ENCODE data around the gene CST1.
"Not testable (repeated sequence)": the region's sequence is repeated elsewhere in the genome, so short reads cannot be mapped to it uniquely, and the experiment has no call there.

Gene CST1, protein sequence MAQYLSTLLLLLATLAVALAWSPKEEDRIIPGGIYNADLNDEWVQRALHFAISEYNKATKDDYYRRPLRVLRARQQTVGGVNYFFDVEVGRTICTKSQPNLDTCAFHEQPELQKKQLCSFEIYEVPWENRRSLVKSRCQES

DNA sequence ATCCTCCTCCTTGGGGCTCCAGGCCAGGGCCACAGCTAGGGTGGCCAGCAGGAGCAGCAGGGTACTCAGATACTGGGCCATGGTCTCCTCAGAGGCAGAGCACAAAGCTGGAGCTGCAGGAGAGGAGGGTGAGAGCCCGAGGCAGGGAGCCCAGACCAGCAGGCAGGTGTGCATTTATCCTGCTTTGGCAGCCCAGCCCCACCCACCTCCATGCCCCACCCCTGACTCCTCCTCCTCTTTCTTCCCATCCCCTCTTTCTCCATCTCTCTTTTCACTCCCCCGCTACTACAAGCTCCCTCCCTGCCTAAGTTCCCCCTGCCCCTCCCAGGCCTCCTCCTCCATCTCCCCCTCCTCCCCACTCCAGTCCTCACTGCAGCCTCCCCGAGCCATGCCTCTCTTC lies at the start of gene CST1:
Gene CST1 (minus strand): TSS at position 150 of the 400 bp plus-strand sequence. CDS start 69 bp downstream, at position 81.
- in situ Hi-C loops (cut with MboI; ENCODE audit: low sequenced_read_pairs), result not testable (repeated sequence)

DNA sequence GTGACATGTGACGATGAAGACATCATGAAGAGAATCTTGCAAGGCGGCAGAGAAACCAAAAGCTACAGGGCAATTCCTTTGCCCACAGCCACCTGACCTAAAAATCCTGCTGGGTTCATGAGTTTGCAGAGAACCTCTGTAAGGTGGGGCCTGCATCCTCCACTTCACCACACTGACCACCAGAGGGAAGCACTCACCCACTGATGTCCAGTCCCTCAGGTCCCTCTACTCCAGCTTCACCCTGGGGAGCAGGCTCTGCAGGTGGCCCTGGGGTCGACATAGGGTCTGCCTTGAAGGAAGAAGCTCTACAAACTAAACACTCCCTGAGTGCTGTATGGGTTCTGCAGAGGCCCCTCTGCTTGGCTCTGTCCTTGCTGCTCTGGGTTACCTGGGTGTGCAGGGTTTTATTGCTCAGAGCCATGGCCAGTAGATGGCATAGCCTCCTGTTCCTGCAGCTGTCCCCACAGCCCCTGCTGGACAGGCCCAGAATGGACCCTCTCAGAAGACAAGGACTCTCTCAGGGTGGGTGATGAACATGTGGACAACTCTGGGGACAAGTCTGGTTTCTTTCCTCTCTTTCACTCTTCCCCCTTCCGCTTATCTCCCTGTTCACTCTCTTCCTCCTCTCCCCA lies 48.6 kb upstream of the CST1 start:
- in situ Hi-C loops (cut with MboI; ENCODE audit: low sequenced_read_pairs), result not testable (repeated sequence)

- in situ Hi-C loops (cut with MboI; ENCODE audit: low sequenced_read_pairs), result no loop called here
These were observed 44.8 kb upstream of the CST1 start for GRCh38 chr20:23795526-23795925.

DNA sequence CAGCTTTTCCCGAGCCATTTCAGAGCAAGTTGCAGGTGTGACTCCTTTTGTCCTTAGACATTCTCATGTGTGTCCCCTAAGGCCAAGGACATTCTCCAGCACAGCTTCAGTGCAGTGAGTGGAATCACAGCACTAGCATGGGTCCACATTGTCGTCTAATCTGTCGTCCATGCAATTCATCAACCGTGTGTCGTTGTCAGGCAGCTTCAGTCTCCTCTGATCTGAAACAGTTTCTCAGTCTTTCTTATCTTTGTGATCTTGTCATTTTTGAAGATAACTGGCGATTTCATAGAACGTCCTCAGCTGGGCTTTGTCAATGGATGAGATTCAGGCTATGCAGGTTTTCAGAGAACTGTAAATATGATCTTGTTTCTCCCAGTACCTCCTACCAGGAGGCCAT lies 44.1 kb upstream of the CST1 start:
- in situ Hi-C loops (cut with MboI; ENCODE audit: low sequenced_read_pairs), result no loop called here

DNA sequence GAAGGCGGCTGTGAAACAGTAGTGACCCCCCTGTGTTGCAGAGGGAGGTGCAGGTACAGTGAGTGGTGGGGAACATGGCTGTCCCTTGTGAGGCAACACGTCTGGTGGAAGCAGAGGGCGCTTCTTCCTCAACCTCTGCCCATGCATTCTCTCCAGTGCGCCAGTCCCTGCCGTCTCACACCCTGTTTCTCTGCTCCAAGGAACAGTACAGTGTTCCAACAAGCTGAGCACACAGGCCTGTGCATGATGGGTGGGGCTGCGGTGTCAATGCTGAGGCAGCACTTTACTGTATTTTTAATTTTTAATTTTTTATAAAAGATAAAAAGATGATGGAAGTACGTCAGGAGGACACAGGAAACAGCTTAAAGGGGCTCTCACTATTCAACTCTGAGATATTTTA lies 43.3 kb upstream of the CST1 start:
- in situ Hi-C loops (cut with MboI; ENCODE audit: low sequenced_read_pairs), result no loop called here

DNA sequence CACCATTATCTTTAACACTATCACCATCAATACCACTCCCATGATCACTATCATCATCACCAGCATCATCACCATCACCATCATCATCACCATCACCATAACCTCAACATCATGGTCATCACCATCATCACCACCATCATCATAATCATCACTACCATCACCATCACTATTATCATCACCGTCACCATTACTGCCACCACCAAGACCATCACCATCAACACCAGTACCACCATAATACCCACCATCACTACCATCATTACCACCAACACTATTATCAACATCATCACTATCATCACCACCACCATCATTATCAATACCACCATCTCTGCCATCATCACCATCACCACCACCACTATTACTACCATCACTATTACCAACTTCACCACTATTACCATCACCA lies 32.7 kb upstream of the CST1 start:
- in situ Hi-C loops (cut with MboI; ENCODE audit: low sequenced_read_pairs), result no loop called here

DNA sequence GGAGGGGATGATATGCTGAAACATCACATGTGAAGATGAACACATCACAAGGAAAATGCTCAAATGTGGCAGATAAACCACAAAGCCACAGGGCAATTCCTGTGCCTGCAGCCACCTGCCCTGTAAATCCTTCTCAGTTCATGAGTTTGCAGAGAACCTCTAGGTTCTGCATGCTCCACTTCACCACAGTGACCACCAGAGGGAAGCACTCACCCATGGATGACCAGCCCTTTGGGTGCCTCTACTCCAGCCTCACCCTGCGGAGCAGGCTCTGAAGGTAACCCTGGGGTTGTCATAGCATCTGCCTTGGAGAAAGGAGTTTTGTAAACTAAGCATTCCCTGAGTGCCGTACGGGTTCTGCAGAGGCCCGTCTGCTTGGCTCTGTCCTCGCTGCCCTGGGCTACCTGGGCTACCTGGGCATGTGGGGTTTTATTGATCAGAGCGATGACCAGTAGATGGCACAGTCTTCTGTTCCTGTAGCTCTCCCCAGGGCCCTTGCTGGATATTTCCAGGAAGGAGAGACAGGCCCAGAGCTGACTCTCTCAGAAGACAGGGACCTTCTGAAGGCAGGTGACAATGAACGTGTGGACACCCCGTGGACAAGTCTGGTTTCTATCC lies 31.7 kb upstream of the CST1 start:
- in situ Hi-C loops (cut with MboI; ENCODE audit: low sequenced_read_pairs), result no loop called here

DNA sequence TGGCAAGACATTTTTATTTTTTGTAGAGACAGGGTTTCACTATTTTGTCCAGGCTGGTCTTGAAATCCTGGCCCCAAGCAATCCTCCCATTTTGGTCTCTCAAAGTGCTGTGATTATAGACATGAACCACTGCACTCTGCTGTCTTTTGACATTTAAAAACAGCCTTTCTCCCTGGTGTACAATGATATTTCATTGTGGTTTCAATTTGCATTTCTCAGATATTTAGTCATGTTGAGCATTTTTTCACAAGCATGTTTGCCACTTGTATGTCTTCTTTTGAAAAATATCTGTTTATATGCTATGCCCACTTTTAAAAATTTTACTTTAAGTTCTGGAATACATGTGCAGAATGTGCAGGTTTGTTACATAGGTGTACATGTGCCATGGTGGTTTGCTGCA lies 27.9 kb upstream of the CST1 start:
- in situ Hi-C loops (cut with MboI; ENCODE audit: low sequenced_read_pairs), result not testable (repeated sequence)

- in situ Hi-C loops (cut with MboI; ENCODE audit: low sequenced_read_pairs), result not testable (repeated sequence)
These were observed 26.6 kb upstream of the CST1 start for GRCh38 chr20:23777380-23777779.

DNA sequence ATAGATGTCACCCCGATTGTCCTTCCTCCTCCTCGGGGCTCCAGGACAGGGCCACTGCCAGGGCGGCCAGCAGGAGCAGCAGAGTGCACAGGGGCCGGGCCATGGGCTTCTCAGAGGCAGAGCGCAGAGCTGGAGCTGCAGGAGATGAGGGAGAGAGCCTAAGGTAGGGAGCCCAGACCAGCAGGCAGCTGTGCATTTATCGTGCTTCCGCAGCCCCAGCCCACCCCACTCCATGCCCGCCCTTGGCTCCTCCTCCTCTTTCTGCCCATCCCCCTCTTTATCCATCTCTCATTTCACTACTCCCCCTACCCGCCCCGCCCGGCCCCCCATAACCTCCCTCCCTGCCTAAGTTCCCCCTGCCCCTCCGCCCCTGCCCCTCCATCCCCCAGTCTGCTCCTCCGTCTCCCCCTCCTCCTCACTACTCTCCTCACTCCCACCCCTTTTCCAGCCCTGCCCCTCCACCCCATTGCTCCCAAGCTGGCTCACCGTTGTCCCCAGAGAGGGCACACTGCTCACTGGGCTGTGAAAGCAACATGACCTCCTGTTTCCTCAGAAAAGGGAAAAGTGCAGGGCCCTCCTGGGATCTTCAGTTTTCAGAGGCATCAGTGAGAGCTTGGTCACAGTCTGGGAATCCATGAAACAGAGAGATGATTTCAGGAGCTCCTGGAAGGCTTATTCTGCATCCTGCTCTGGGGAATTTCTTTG lies 25.5 kb upstream of the CST1 start:
- in situ Hi-C loops (cut with MboI; ENCODE audit: low sequenced_read_pairs), result no loop called here

GRCh38 chr20:23774081-23774480 lies 23.3 kb upstream of the CST1 start:
- in situ Hi-C loops (cut with MboI; ENCODE audit: low sequenced_read_pairs), result no loop called here

DNA sequence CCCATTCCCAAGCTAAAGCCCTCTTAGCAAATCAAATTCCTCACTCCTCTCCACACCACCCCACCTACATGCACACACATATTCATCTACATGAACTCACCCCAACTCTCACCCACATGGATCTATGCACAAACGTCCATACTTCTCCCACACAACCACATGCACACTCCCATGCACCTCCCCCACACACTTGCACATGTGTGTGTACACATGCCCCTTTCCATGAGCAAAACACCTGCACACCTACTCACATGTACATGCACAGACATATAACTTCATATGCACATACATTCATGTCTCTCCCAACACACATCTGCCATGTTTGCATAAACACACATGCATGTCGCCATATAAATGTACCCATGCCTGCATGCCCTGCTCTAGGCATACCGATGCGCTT lies 22.8 kb upstream of the CST1 start:
- in situ Hi-C loops (cut with MboI; ENCODE audit: low sequenced_read_pairs), result no loop called here

DNA sequence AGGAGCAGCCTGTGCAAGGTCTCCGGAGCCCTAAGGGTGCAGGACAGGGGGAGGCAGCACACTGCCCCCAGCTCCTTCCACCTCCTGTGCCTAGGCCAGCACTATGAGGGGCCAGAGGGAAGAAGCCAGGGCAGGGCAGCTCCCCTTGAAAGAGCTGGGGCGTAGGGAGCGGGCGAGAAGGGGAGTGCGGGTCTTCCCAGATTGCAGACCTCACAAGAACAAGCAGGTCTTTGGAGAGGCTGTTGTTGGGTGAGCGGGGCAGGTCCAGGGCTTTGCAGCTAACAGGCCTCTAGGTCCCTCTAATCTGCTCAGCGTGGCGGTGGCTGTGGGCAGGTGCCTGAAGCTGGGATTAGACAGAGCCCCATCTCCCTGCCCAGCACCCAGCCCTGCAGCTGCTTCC lies 22.4 kb upstream of the CST1 start:
- in situ Hi-C loops (cut with MboI; ENCODE audit: low sequenced_read_pairs), result no loop called here

DNA sequence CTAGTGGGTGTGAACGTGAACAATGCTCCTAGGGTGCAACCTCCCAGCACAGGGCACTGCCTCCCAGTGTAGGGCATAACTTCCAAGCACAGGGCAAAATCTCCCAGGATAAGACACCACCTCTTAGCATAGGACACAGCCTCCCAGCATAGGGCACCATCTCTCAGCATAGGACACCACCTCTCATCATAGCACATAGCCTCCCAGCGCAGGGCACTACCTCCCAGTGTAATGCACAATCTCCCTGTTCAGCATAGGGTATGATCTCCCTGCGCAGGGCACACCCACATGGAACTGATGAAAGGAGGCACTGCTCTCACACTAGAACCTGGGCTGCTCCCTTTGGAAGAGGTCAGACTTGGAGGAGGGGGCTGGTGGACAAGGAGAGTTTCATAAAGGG lies 21.3 kb upstream of the CST1 start:
- in situ Hi-C loops (cut with MboI; ENCODE audit: low sequenced_read_pairs), result no loop called here

- in situ Hi-C loops (cut with MboI; ENCODE audit: low sequenced_read_pairs), result no loop called here
These were observed 19.6 kb upstream of the CST1 start for GRCh38 chr20:23770384-23770783.

- in situ Hi-C loops (cut with MboI; ENCODE audit: low sequenced_read_pairs), result not testable (repeated sequence)
These were observed 17.8 kb upstream of the CST1 start for GRCh38 chr20:23768520-23768919.

GRCh38 chr20:23766531-23766930 lies 15.8 kb upstream of the CST1 start:
- in situ Hi-C loops (cut with MboI; ENCODE audit: low sequenced_read_pairs), result no loop called here

DNA sequence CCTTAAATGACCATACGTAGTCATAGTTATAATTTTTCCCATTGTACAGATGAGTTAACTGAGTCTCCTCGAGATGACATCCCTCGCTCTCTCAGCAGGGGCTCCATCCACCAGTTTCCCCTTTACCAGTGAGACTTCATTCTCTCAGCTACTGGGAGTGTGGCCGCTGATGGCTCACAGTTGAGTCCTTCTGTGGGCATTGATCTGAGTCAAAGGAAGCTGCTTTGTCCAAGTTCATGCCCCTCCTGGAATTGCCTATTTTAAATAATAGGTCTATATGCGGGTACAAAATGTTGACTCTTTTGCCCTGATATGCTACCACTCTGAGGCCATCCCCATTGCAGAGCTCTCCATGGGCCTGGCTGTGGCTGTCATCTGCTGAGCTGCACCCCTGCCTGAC lies 14.8 kb upstream of the CST1 start:
- in situ Hi-C loops (cut with MboI; ENCODE audit: low sequenced_read_pairs), result no loop called here

GRCh38 chr20:23764630-23765029 lies 13.9 kb upstream of the CST1 start:
- in situ Hi-C loops (cut with MboI; ENCODE audit: low sequenced_read_pairs), result not testable (repeated sequence)

DNA sequence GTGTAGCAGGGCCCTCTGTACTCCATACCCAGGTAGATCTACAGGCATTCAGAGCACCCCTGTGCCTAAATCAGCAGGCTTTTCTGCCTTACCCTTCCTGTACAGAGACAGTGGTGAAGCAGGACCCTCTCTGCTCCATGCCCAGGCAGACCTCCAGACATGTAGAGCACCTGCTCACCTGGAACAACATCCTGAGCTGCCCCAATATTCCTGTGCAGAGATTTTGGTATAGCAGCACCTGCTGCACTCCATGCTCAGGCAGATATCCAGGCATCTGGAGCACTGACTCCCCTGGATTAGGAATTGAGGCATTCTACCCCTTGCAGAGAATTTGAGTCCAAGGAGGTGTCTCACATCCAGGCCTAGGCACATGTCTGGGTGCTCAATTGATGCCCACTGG lies 12.6 kb upstream of the CST1 start:
- in situ Hi-C loops (cut with MboI; ENCODE audit: low sequenced_read_pairs), result no loop called here

DNA sequence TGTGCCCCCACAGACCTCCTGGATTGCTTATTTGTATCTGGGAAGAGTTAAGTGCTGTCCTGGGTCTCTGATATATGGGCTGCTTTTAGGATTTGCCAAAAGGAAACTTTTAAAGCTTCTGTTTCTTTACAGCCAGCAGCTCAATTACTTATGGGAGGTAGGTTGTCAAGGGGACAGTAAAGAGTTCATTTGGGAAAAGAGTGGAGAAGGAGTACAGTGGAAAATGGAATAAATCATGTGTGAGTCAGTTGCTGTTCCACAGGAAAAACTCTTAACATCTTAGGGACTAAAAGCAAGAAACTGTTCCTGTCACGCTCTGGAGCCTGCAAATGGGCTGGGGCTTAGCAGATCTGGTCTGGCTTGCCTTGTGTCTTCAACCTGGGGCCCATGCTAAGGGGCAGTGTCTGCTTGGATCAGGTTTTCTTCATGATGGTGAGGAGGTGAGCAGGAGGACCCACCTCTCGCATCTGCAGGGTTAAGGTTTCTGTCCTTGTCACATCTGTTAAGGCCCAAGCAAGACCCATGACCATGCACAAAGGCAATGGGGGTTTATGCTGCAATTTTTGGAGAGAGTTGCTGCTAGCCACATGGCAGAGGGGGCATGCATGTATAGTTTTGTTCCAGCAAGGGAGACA lies 8.7 kb upstream of the CST1 start:
- in situ Hi-C loops (cut with MboI; ENCODE audit: low sequenced_read_pairs), result no loop called here

GRCh38 chr20:23756792-23757191 lies 6.1 kb upstream of the CST1 start:
- in situ Hi-C loops (cut with MboI; ENCODE audit: low sequenced_read_pairs), result not testable (repeated sequence)

All from HL-60/S4 treated with phorbol 12-myristate 13-acetate at 8.2 ng/mL for 4 days and 3 days (cell line).